ENCODE measurements around the gene PPP2R1A. TPM values are rescaled to one million over a fixed set of nuclear protein-coding genes. Genes with fewer than 3 reads are reported as not detected.

PPP2R1A gene
- total and polyA plus RNA-seq, 2 of the 13 experiments (the other 11 are each of a cell fraction or from before 2014, with no cell fraction given) = 86.7 to 130 TPM

- DNase-seq (ENCODE audit: low spot score) (no peak), FAIRE-seq (no peak), ATAC-seq (no peak)
- WGBS (ENCODE audit: low lambda C conversion rate) = 9% methylated on average over 2 of the region's 2 CpGs
- no TSS peak for BruUV-seq (replicated peaks)
- Histone ChIP-seq H2AFZ (ENCODE audit: low read length) (no peak overlapping the region), H3K27ac (ENCODE audit: extremely low read length, insufficient read depth, low read length) (no peak overlapping the region), H3K36me3 (replicated peaks in 1 of 2; ENCODE audit: control insufficient read depth in 1 of 2, insufficient read depth in 2 of 2, low read length in 2 of 2) (no peaks in the 10 kb centered on the region), H3K4me3 (replicated peaks in 1 of 3; ENCODE audit: insufficient read depth in 1 of 3, low read depth in 2 of 3, low read length in 3 of 3) (no peak overlapping the region), H3K27me3 (ENCODE audit: control insufficient read depth in 1 of 2, insufficient read depth in 2 of 2, low read length in 2 of 2) (no peaks in the 10 kb centered on the region), H3K9me3 (ENCODE audit: low read length) (no peaks in the 10 kb centered on the region), H4K20me1 (ENCODE audit: insufficient read depth, low read length) (no peaks in the 10 kb centered on the region), H3K4me1 (ENCODE audit: insufficient read depth, low read length) (peaks cover 10% of the 10 kb centered on the region), H3K4me2 (ENCODE audit: low read depth, low read length) (no peak overlapping the region), H3K79me2 (ENCODE audit: insufficient read depth, low read length) (no peaks in the 10 kb centered on the region), H3K9ac (ENCODE audit: insufficient read depth, low read depth, low read length) (no peak overlapping the region)
- ChIA-PET CTCF (ENCODE audit: low intra/inter-chr PET ratio, low total read pairs) (interaction anchor here (1.0 to 2.6 kb wide), 2 partner anchors 98 to 459 kb away, joined by 3 to 17 read pairs; partner anchors contain the start of gene ZNF616), POLR2A (no interaction called here)
- TF ChIP-seq SRF (IDR thresholded peaks at IDR 0.05; ENCODE audit: low read depth, low read length) (no peak), CENPX (CRISPR knock-in tag; IDR thresholded peaks at IDR 0.05) (no peak)
- in situ Hi-C loops (cut with HindIII; ENCODE audit: extremely low pct_ligation_motif_present, low pct_unique_long_range_greater_than_20kb) = loop anchor here (10.0 kb wide), 1 partner anchor 102 kb away; the partner anchor contains the start of gene ZNF616
- intact Hi-C loops (cut with micrococcal nuclease; ENCODE audit: unreplicated experiment) = loop anchor here (1.0 to 10.0 kb wide), 3 partner anchors 45 to 762 kb away; partner anchors contain the start of genes CEACAM18, PPP2R1A and ZNF616
Measured at GRCh38 chr19:52237197-52237596, 47.3 kb downstream of the PPP2R1A start.

- peaks cover 10% of the 10 kb centered on the region for H3K4me1 ChIP-seq (ENCODE audit: insufficient read depth, low read length)
- no peak overlapping the region for H3K9ac ChIP-seq (ENCODE audit: insufficient read depth, low read depth, low read length)
- H4K20me1 ChIP-seq (ENCODE audit: insufficient read depth, low read length) = no peaks in the 10 kb centered on the region
- in situ Hi-C loops (cut with HindIII; ENCODE audit: extremely low pct_ligation_motif_present, low pct_unique_long_range_greater_than_20kb) = loop anchor here (10.0 kb wide), 1 partner anchor 103 kb away; the partner anchor contains the start of gene ZNF616
- WGBS (ENCODE audit: low lambda C conversion rate) = 7% methylated on average over 8 of the region's 8 CpGs
- BruUV-seq (replicated peaks) = no TSS peak
- FAIRE-seq (peak; percentile 93), ATAC-seq (peak; percentile 66), DNase-seq (ENCODE audit: low spot score) (peak; percentile 52)
- ChIA-PET CTCF (ENCODE audit: low intra/inter-chr PET ratio, low total read pairs) (interaction anchor here (1.0 to 2.6 kb wide), 2 partner anchors 99 to 460 kb away, joined by 3 to 17 read pairs; partner anchors contain the start of gene ZNF616), POLR2A (no interaction called here)
- no peak overlapping the region for H3K27ac ChIP-seq (ENCODE audit: extremely low read length, insufficient read depth, low read length)
- H3K79me2 ChIP-seq (ENCODE audit: insufficient read depth, low read length) = no peaks in the 10 kb centered on the region
- no peak overlapping the region for H2AFZ ChIP-seq (ENCODE audit: low read length)
- H3K4me2 ChIP-seq (ENCODE audit: low read depth, low read length) = no peak overlapping the region
- H3K9me3 ChIP-seq (ENCODE audit: low read length) = no peaks in the 10 kb centered on the region
- H3K4me3 ChIP-seq (replicated peaks in 1 of 3; ENCODE audit: insufficient read depth in 1 of 3, low read depth in 2 of 3, low read length in 3 of 3) = no peak overlapping the region
- no peaks in the 10 kb centered on the region for H3K27me3 ChIP-seq (ENCODE audit: control insufficient read depth in 1 of 2, insufficient read depth in 2 of 2, low read length in 2 of 2)
- no peaks in the 10 kb centered on the region for H3K36me3 ChIP-seq (replicated peaks in 1 of 2; ENCODE audit: control insufficient read depth in 1 of 2, insufficient read depth in 2 of 2, low read length in 2 of 2)
- intact Hi-C loops (cut with micrococcal nuclease; ENCODE audit: unreplicated experiment) = loop anchor here (1.0 to 10.0 kb wide), 3 partner anchors 46 to 763 kb away; partner anchors contain the start of genes CEACAM18, PPP2R1A and ZNF616
- TF ChIP-seq BHLHE40 (IDR thresholded peaks at IDR 0.05; ENCODE audit: low read length) (no peak), CTCF (CRISPR knock-in tag; IDR thresholded peaks at IDR 0.05) (peak; percentile 85), SAP130 (CRISPR knock-in tag; IDR thresholded peaks at IDR 0.05; ENCODE audit: low read depth) (peak; percentile 44; the same call in 1 of the 2 replicates), ATF5 (CRISPR knock-in tag; IDR thresholded peaks at IDR 0.05; ENCODE audit: low read depth) (no peak), ZNF792 (CRISPR knock-in tag; IDR thresholded peaks at IDR 0.05) (no peak), ZNF557 (CRISPR knock-in tag; IDR thresholded peaks at IDR 0.05) (no peak), IKZF5 (CRISPR knock-in tag; IDR thresholded peaks at IDR 0.05) (no peak), MIER3 (CRISPR knock-in tag; IDR thresholded peaks at IDR 0.05; ENCODE audit: borderline replicate concordance) (0 out of 2 replicates have a peak, but pooled peaks have one; percentile 14), TGIF2 (CRISPR knock-in tag; IDR thresholded peaks at IDR 0.05) (no peak), IRF2 (CRISPR knock-in tag; IDR thresholded peaks at IDR 0.05) (0 out of 2 replicates have a peak, but pooled peaks have one; percentile 24), ZKSCAN8 (CRISPR knock-in tag; IDR thresholded peaks at IDR 0.05; ENCODE audit: borderline replicate concordance) (no peak), SP5 (CRISPR knock-in tag; IDR thresholded peaks at IDR 0.05; ENCODE audit: borderline replicate concordance, low read depth) (0 out of 2 replicates have a peak, but pooled peaks have one; percentile 20), DMAP1 (CRISPR knock-in tag; IDR thresholded peaks at IDR 0.05) (no peak), BORCS8-MEF2B (CRISPR knock-in tag; IDR thresholded peaks at IDR 0.05) (no peak)
Measured at GRCh38 chr19:52237771-52238400, 48.0 kb downstream of the PPP2R1A start.

Measured in HepG2 (cell line).